Liver (tissue), 10 donors: ENCODE results near the gene ROM1. TPM values are rescaled to one million over a fixed set of nuclear protein-coding genes. Genes with fewer than 3 reads are reported as not detected.

Experiments used
- DNase-seq: peaks from one replicate; pipeline ENCODE4 v3.0.0-alpha.2; 2017; ENCODE audit warnings: low spot score
- H3K27ac ChIP-seq, 2 donors: one replicate each; pipeline ENCODE4 v1.7.0; 2013; ENCODE audit warnings: inconsistent platforms in 2 of 2, low read length in 2 of 2, control low read depth in 1 of 2, low read depth in 1 of 2, mild to moderate bottlenecking in 1 of 2
- H3K27me3 ChIP-seq, 4 donors: one replicate each; pipeline versions ENCODE4 v1.6.1 to v1.7.0; 2013; ENCODE audit warnings: low read length in 3 of 4, inconsistent platforms in 1 of 4, mild to moderate bottlenecking in 1 of 4, moderate library complexity in 1 of 4; ENCODE audit not compliant: control insufficient read depth in 4 of 4, insufficient read depth in 4 of 4
- H3K36me3 ChIP-seq, 4 donors: one replicate each; pipeline versions ENCODE4 v1.6.1 to v1.7.0; 2013; ENCODE audit warnings: low read length in 3 of 4, mild to moderate bottlenecking in 3 of 4, low read depth in 1 of 4, moderate library complexity in 1 of 4; ENCODE audit not compliant: control insufficient read depth in 4 of 4, insufficient read depth in 3 of 4
- H3K4me1 ChIP-seq, 4 donors: one replicate each; pipeline versions ENCODE4 v1.6.1 to v1.7.0; 2013; ENCODE audit warnings: low read length in 3 of 4, mild to moderate bottlenecking in 3 of 4, moderate library complexity in 1 of 4; ENCODE audit not compliant: control insufficient read depth in 4 of 4, insufficient read depth in 4 of 4
- H3K4me3 ChIP-seq, 3 donors: one replicate each; pipeline versions ENCODE4 v1.6.1 to v1.7.0; 2013; ENCODE audit warnings: low read length in 3 of 3, control low read depth in 1 of 3, low read depth in 1 of 3, mild to moderate bottlenecking in 1 of 3
- H3K9ac ChIP-seq, 2 donors: one replicate each; pipeline ENCODE4 v1.7.0; 2013; ENCODE audit warnings: low read length in 2 of 2, mild to moderate bottlenecking in 2 of 2, moderate library complexity in 2 of 2, control low read depth in 1 of 2, low read depth in 1 of 2
- H3K9me3 ChIP-seq, 4 donors: one replicate each; pipeline versions ENCODE4 v1.6.1 to v1.7.0; 2013; ENCODE audit warnings: low read length in 3 of 4; ENCODE audit not compliant: control insufficient read depth in 4 of 4
- CTCF ChIP-seq: fragments of 150-350 bp; IDR thresholded peaks from 2 replicates; pipeline ENCODE4 v1.5.1; 2017; ENCODE audit warnings: improper control_type of control experiment, low read depth, low read length; ENCODE audit not compliant: missing input control
- FOXA1 ChIP-seq: IDR thresholded peaks from 2 replicates; pipeline ENCODE4 v1.6.1; 2016; ENCODE audit warnings: antibody characterized with exemption
- FOXA2 ChIP-seq: IDR thresholded peaks from 2 replicates; pipeline ENCODE4 v1.6.1; 2016; ENCODE audit warnings: antibody characterized with exemption
- GABPA ChIP-seq, 2 donors: IDR thresholded peaks in 1 of 2; conservative IDR thresholded peaks in 1 of 2; 2 replicates each; pipeline ENCODE4 v1.6.1; 2016; ENCODE audit warnings: antibody characterized with exemption in 2 of 2, mild to moderate bottlenecking in 1 of 2, moderate library complexity in 1 of 2
- HNF4A ChIP-seq, 2 donors: conservative IDR thresholded peaks; 2 replicates each; pipeline ENCODE4 v1.6.1; 2016; ENCODE audit warnings: antibody characterized with exemption in 2 of 2, mild to moderate bottlenecking in 2 of 2
- JUND ChIP-seq, 2 donors: IDR thresholded peaks; 2 replicates each; pipeline ENCODE4 v1.6.1; 2016; ENCODE audit warnings: antibody characterized with exemption in 2 of 2
- NR2F2 ChIP-seq: IDR thresholded peaks from 2 replicates; pipeline ENCODE4 v1.6.1; 2016; ENCODE audit warnings: antibody characterized with exemption
- RXRA ChIP-seq, 2 donors: IDR thresholded peaks; 2 replicates each; pipeline ENCODE4 v1.6.1; 2017 to 2018; ENCODE audit warnings: antibody characterized with exemption in 2 of 2, mild to moderate bottlenecking in 1 of 2
- SP1 ChIP-seq: IDR thresholded peaks from 2 replicates; pipeline ENCODE4 v1.6.1; 2018; ENCODE audit warnings: antibody characterized with exemption, mild to moderate bottlenecking
- TAF1 ChIP-seq: conservative IDR thresholded peaks from 2 replicates; pipeline ENCODE4 v1.6.1; 2016; ENCODE audit warnings: antibody characterized with exemption, mild to moderate bottlenecking
- WGBS: extraction: QIAGEN DNeasy Blood & Tissue Kit; methylation state at CpG from one replicate; pipeline ENCODE4 v1.1.7; 2013; 5-methylcytosine and 5-hydroxymethylcytosine counted together
- polyA plus RNA-seq, 2 donors: library from polyadenylated mRNA; stranded (reverse) in 1 of 2; unstranded in 1 of 2; fragments of 200-250 nt in 1 of 2; fragments of >200 nt in 1 of 2; fragmentation: Nextera tagmentation in 1 of 2; extraction: Ambion mirVana in 1 of 2; gene quantifications; one replicate each; pipeline versions ENCODE4 v1.2.1 to v1.2.3, GENCODE V29; 2013 to 2015
- small RNA-seq: library from RNA; depleted of rRNA; stranded (forward); fragments of <200 nt; gene quantifications from one replicate; pipeline ENCODE3, GENCODE V24; 2014
- total RNA-seq, 2 donors: library from RNA; depleted of rRNA; stranded (reverse); fragments of >200 nt; gene quantifications; one replicate each; pipeline ENCODE4 v1.2.3, GENCODE V29; 2014
- donor health status: healthy.
- donor health status: healthy.
- donor health status: healthy.
- donor health status: healthy.
- donor health status: healthy.

ROM1 gene
- total and polyA plus RNA-seq, 4 donors = 0.84 to 3.9 (median 1.1) TPM

GRCh38 chr11:62654297-62654696 is 41.2 kb downstream of the ROM1 start:
- Histone ChIP-seq H3K9ac (no peak overlapping the region), H3K36me3 (peaks cover 0 to 6% (median 3%) of the 10 kb centered on the region in 4 donors), H3K4me1 (peaks cover 2 to 16% (median 12%) of the 10 kb centered on the region in 4 donors), H3K9me3 (no peaks in the 10 kb centered on the region), H3K27me3 (no peaks in the 10 kb centered on the region), H3K27ac (no peak overlapping the region), H3K4me3 (no peak overlapping the region)
- no peak for TF ChIP-seq GABPA (IDR thresholded peaks at IDR 0.05 in 1 of 2, conservative IDR thresholded peaks at IDR 0.05 in 1 of 2)
- no peak for TF ChIP-seq HNF4A (conservative IDR thresholded peaks at IDR 0.05)
- no peak for TF ChIP-seq CTCF
- no peak for TF ChIP-seq NR2F2
- no peak for TF ChIP-seq SP1
- no peak for TF ChIP-seq JUND (IDR thresholded peaks at IDR 0.05)
- no peak for TF ChIP-seq RXRA (IDR thresholded peaks at IDR 0.05)
- no peak for TF ChIP-seq TAF1
- 89% methylated on average over 11 of the region's 11 CpGs for WGBS
- no peak for DNase-seq

GRCh38 chr11:62656796-62657429 is 43.9 kb downstream of the ROM1 start:
- H3K27me3 ChIP-seq = no peaks in the 10 kb centered on the region
- H3K9ac ChIP-seq = no peak overlapping the region
- 76% methylated on average over 5 of the region's 5 CpGs for WGBS
- no peak for TF ChIP-seq FOXA1
- TF ChIP-seq TAF1 = no peak
- TF ChIP-seq HNF4A (conservative IDR thresholded peaks at IDR 0.05) = no peak
- H3K4me3 ChIP-seq = no peak overlapping the region
- H3K27ac ChIP-seq = no peak overlapping the region
- H3K9me3 ChIP-seq = no peaks in the 10 kb centered on the region
- no peaks in the 10 kb centered on the region for H3K36me3 ChIP-seq
- no peak for DNase-seq
- H3K4me1 ChIP-seq = peaks cover 0 to 9% (median 8%) of the 10 kb centered on the region in 4 donors

DNA sequence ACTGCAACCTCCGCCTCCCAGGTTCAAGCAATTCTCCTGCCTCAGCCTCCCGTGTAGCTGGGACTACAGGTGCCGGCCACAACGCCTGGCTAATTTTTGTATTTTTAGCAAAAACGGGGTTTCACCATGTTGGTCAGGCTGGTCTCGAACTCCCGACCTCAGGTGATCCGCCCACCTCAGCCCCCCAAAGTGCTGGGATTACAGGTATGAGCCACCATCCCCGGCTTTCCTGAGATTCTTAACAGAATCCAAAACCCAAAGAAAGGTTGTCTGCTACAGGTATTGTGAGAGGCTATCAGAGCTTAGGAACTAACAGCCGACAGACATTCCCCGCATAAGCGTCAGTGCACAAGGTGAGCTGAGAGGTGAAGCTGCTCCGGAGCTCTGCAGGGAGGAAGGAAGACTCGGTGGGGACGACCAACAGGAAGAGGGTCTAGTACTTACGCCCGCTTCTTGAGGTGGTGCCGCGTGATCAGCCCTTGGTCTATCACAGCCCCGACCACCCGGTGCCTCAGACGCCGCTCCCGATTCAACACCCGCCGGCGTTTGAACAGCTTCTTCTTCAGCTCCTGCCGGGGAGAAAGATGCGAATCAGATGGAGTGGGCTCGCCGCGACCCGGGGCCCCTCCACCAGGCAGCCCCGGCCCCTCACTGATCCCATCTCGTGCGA is 51.5 kb downstream of the ROM1 start:
- H3K27me3 ChIP-seq = no peaks in the 10 kb centered on the region
- H3K4me1 ChIP-seq = peaks cover 11 to 28% (median 19%) of the 10 kb centered on the region in 4 donors
- no peaks in the 10 kb centered on the region for H3K9me3 ChIP-seq
- WGBS = 4% methylated on average over 36 of the region's 36 CpGs
- H3K27ac ChIP-seq = peak overlapping the region; percentile 85 to 89
- TF ChIP-seq FOXA2 = no peak
- TF ChIP-seq CTCF = no peak
- no peak for TF ChIP-seq NR2F2
- peaks cover 3 to 10% (median 6%) of the 10 kb centered on the region in 4 donors for H3K36me3 ChIP-seq
- peak overlapping the region; percentile 82 to 98 (median 88) for H3K4me3 ChIP-seq
- DNase-seq = no peak
- H3K9ac ChIP-seq = peak overlapping the region; percentile 36 to 96

Small RNAs within 50 kb of the gene (small RNA-seq; reads per million reads assigned to genes)
- not detected for gene AP001458.1
- 0.11 reads per million for gene MIR6747

Other genes starting within 250 kb of the ROM1 start
- gene SCGB1A1, start 194.2 kb upstream of the ROM1 start, total RNA-seq = not detected
- gene SCGB1A1, start 194.2 kb upstream of the ROM1 start, polyA plus RNA-seq = not detected
- 100 to 1,000 TPM in 1 of 2 donors, 10 to 100 TPM in 1; 53.6 to 110 TPM for gene AHNAK, start 66.5 kb upstream of the ROM1 start, total RNA-seq
- 10 to 100 TPM; 22.6 to 22.7 TPM for gene AHNAK, start 66.5 kb upstream of the ROM1 start, polyA plus RNA-seq
- 100 to 1,000 TPM; 373 to 640 TPM for gene EEF1G, start 39.4 kb upstream of the ROM1 start, total RNA-seq
- 100 to 1,000 TPM; 251 to 566 TPM for gene EEF1G, start 39.4 kb upstream of the ROM1 start, polyA plus RNA-seq
- gene TUT1, start 21.7 kb upstream of the ROM1 start, total RNA-seq = 10 to 100 TPM in 1 of 2 donors, 1 to 10 TPM in 1; 5.6 to 12.1 TPM
- gene TUT1, start 21.7 kb upstream of the ROM1 start, polyA plus RNA-seq = 10 to 100 TPM; 15.2 to 15.8 TPM
- gene MTA2, start 11.4 kb upstream of the ROM1 start, total RNA-seq = 10 to 100 TPM; 43.1 to 55.3 TPM
- 10 to 100 TPM in 1 of 2 donors, 1 to 10 TPM in 1; 4.4 to 21.4 TPM for gene MTA2, start 11.4 kb upstream of the ROM1 start, polyA plus RNA-seq
- 10 to 100 TPM in 1 of 2 donors, 1 to 10 TPM in 1; 6.0 to 17.2 TPM for gene EML3, start 482 bp upstream of the ROM1 start, total RNA-seq
- 10 to 100 TPM in 1 of 2 donors, 1 to 10 TPM in 1; 9.9 to 19.3 TPM for gene EML3, start 482 bp upstream of the ROM1 start, polyA plus RNA-seq
- gene B3GAT3, start 8.7 kb downstream of the ROM1 start, total RNA-seq = 10 to 100 TPM; 13.1 TPM
- 10 to 100 TPM; 22.5 to 29.2 TPM for gene B3GAT3, start 8.7 kb downstream of the ROM1 start, polyA plus RNA-seq
- gene GANAB, start 33.4 kb downstream of the ROM1 start, total RNA-seq = 100 to 1,000 TPM; 130 to 209 TPM
- gene GANAB, start 33.4 kb downstream of the ROM1 start, polyA plus RNA-seq = 100 to 1,000 TPM in 1 of 2 donors, 10 to 100 TPM in 1; 45.2 to 166 TPM
- 10 to 100 TPM; 12.7 to 17.5 TPM for gene INTS5, start 40.0 kb downstream of the ROM1 start, total RNA-seq
- gene INTS5, start 40.0 kb downstream of the ROM1 start, polyA plus RNA-seq = 10 to 100 TPM in 1 of 2 donors, 1 to 10 TPM in 1; 6.5 to 14.6 TPM
- 10 to 100 TPM; 16.5 to 17.7 TPM for gene C11orf98, start 52.0 kb downstream of the ROM1 start, total RNA-seq
- gene C11orf98, start 52.0 kb downstream of the ROM1 start, polyA plus RNA-seq = 10 to 100 TPM; 43.8 to 49.9 TPM
- 1 to 10 TPM; 1.8 to 2.5 TPM for gene CSKMT, start 52.1 kb downstream of the ROM1 start, total RNA-seq
- 1 to 10 TPM; 2.1 to 2.4 TPM for gene CSKMT, start 52.1 kb downstream of the ROM1 start, polyA plus RNA-seq
- 1 to 10 TPM; 2.9 to 6.3 TPM for gene UQCC3, start 58.4 kb downstream of the ROM1 start, total RNA-seq
- 10 to 100 TPM in 1 of 2 donors, 1 to 10 TPM in 1; 7.0 to 12.2 TPM for gene UQCC3, start 58.4 kb downstream of the ROM1 start, polyA plus RNA-seq
- gene LBHD1, start 59.0 kb downstream of the ROM1 start, total RNA-seq = 1 to 10 TPM; 3.5 to 4.4 TPM
- 1 to 10 TPM; 1.6 to 3.4 TPM for gene LBHD1, start 59.0 kb downstream of the ROM1 start, polyA plus RNA-seq
- gene UBXN1, start 65.8 kb downstream of the ROM1 start, total RNA-seq = 10 to 100 TPM; 31.4 to 45.5 TPM
- 10 to 100 TPM; 36.8 to 45.7 TPM for gene UBXN1, start 65.8 kb downstream of the ROM1 start, polyA plus RNA-seq
- under 1 TPM in 1 of 2 donors, not detected in 1; 0.08 TPM for gene LRRN4CL, start 76.3 kb downstream of the ROM1 start, total RNA-seq
- under 1 TPM in 1 of 2 donors, not detected in 1; 0.06 TPM for gene LRRN4CL, start 76.3 kb downstream of the ROM1 start, polyA plus RNA-seq
- 10 to 100 TPM; 15.1 to 23.0 TPM for gene BSCL2, start 94.2 kb downstream of the ROM1 start, total RNA-seq
- gene BSCL2, start 94.2 kb downstream of the ROM1 start, polyA plus RNA-seq = 10 to 100 TPM; 34.5 to 40.0 TPM
- gene GNG3, start 94.4 kb downstream of the ROM1 start, total RNA-seq = under 1 TPM in 1 of 2 donors, not detected in 1; 0.19 TPM
- gene GNG3, start 94.4 kb downstream of the ROM1 start, polyA plus RNA-seq = not detected
- gene HNRNPUL2, start 114.2 kb downstream of the ROM1 start, total RNA-seq = 10 to 100 TPM; 14.0 to 17.0 TPM
- 10 to 100 TPM in 1 of 2 donors, 1 to 10 TPM in 1; 1.3 to 12.0 TPM for gene HNRNPUL2, start 114.2 kb downstream of the ROM1 start, polyA plus RNA-seq
- 10 to 100 TPM; 12.0 to 16.1 TPM for gene TTC9C, start 115.2 kb downstream of the ROM1 start, total RNA-seq
- 10 to 100 TPM in 1 of 2 donors, 1 to 10 TPM in 1; 10.0 to 14.0 TPM for gene TTC9C, start 115.2 kb downstream of the ROM1 start, polyA plus RNA-seq
- gene ZBTB3, start 140.9 kb downstream of the ROM1 start, total RNA-seq = 1 to 10 TPM; 5.9 to 6.4 TPM
- 1 to 10 TPM; 1.5 to 2.6 TPM for gene ZBTB3, start 140.9 kb downstream of the ROM1 start, polyA plus RNA-seq
- gene POLR2G, start 148.3 kb downstream of the ROM1 start, total RNA-seq = 10 to 100 TPM; 21.9 to 29.0 TPM
- gene POLR2G, start 148.3 kb downstream of the ROM1 start, polyA plus RNA-seq = 10 to 100 TPM; 42.4 to 46.9 TPM
- 10 to 100 TPM in 1 of 2 donors, 1 to 10 TPM in 1; 8.5 to 25.2 TPM for gene TAF6L, start 158.1 kb downstream of the ROM1 start, total RNA-seq
- 10 to 100 TPM in 1 of 2 donors, 1 to 10 TPM in 1; 5.8 to 12.8 TPM for gene TAF6L, start 158.1 kb downstream of the ROM1 start, polyA plus RNA-seq
- 10 to 100 TPM; 21.1 to 28.4 TPM for gene TMEM179B, start 174.1 kb downstream of the ROM1 start, total RNA-seq
- gene TMEM179B, start 174.1 kb downstream of the ROM1 start, polyA plus RNA-seq = 10 to 100 TPM; 37.0 to 81.4 TPM
- gene TMEM223, start 178.7 kb downstream of the ROM1 start, total RNA-seq = 10 to 100 TPM in 1 of 2 donors, 1 to 10 TPM in 1; 9.2 to 11.8 TPM
- 10 to 100 TPM; 14.2 to 23.8 TPM for gene TMEM223, start 178.7 kb downstream of the ROM1 start, polyA plus RNA-seq
- gene NXF1, start 192.2 kb downstream of the ROM1 start, total RNA-seq = 10 to 100 TPM; 17.3 to 38.3 TPM
- 10 to 100 TPM; 30.3 to 35.1 TPM for gene NXF1, start 192.2 kb downstream of the ROM1 start, polyA plus RNA-seq
- 10 to 100 TPM; 22.4 to 34.1 TPM for gene STX5, start 218.8 kb downstream of the ROM1 start, total RNA-seq
- gene STX5, start 218.8 kb downstream of the ROM1 start, polyA plus RNA-seq = 10 to 100 TPM; 13.6 to 29.8 TPM
- not detected for gene TEX54, start 219.6 kb downstream of the ROM1 start, total RNA-seq
- gene TEX54, start 219.6 kb downstream of the ROM1 start, polyA plus RNA-seq = 1 to 10 TPM in 1 of 2 donors, not detected in 1; 1.6 TPM
- 10 to 100 TPM; 17.1 to 21.5 TPM for gene WDR74, start 226.3 kb downstream of the ROM1 start, total RNA-seq
- gene WDR74, start 226.3 kb downstream of the ROM1 start, polyA plus RNA-seq = 10 to 100 TPM; 19.6 to 22.5 TPM